Ishikawa (cell line): Measurements from ENCODE around the gene NDUFS1.

Experiments used
- CEBPB ChIP-seq: IDR thresholded peaks from 2 replicates; pipeline ENCODE4 v1.6.1; 2012
- CREB1 ChIP-seq: IDR thresholded peaks from 2 replicates; pipeline ENCODE4 v1.6.1; 2012; ENCODE audit warnings: low read depth
- EGR1 ChIP-seq: IDR thresholded peaks from 2 replicates; pipeline ENCODE4 v1.6.1; 2012
- EP300 ChIP-seq: IDR thresholded peaks from 2 replicates; pipeline ENCODE4 v1.6.1; 2012; ENCODE audit warnings: borderline replicate concordance
- FOXM1 ChIP-seq: IDR thresholded peaks from 2 replicates; pipeline ENCODE4 v1.6.1; 2012; ENCODE audit warnings: low read depth, borderline replicate concordance
- NFIC ChIP-seq: IDR thresholded peaks from 2 replicates; pipeline ENCODE4 v1.6.1; 2012
- RAD21 ChIP-seq: IDR thresholded peaks from 2 replicates; pipeline ENCODE4 v1.6.1; 2012; ENCODE audit warnings: low read depth
- TAF1 ChIP-seq: IDR thresholded peaks from 2 replicates; pipeline ENCODE4 v1.6.1; 2012; ENCODE audit warnings: low read depth, mild to moderate bottlenecking
- TCF12 ChIP-seq: IDR thresholded peaks from 2 replicates; pipeline ENCODE4 v1.6.1; 2012; ENCODE audit warnings: low read depth
- TEAD4 ChIP-seq: IDR thresholded peaks from 2 replicates; pipeline ENCODE4 v1.6.1; 2012
- YY1 ChIP-seq: IDR thresholded peaks from 2 replicates; pipeline ENCODE4 v1.6.1; 2012; ENCODE audit warnings: low read depth
- ZBTB7A ChIP-seq: IDR thresholded peaks from 2 replicates; pipeline ENCODE4 v1.6.1; 2012; ENCODE audit warnings: low read depth
- TF ChIP-seq, protein P1 (sequence below): IDR thresholded peaks from 2 replicates; pipeline ENCODE4 v1.6.1; 2012
- TF ChIP-seq, protein P2 (sequence below): IDR thresholded peaks from 2 replicates; pipeline ENCODE4 v1.6.1; 2012; ENCODE audit warnings: low read depth, mild to moderate bottlenecking
- TF ChIP-seq, protein P3 (sequence below): IDR thresholded peaks from 2 replicates; pipeline ENCODE4 v1.6.1; 2012

The NDUFS1 gene

DNA sequence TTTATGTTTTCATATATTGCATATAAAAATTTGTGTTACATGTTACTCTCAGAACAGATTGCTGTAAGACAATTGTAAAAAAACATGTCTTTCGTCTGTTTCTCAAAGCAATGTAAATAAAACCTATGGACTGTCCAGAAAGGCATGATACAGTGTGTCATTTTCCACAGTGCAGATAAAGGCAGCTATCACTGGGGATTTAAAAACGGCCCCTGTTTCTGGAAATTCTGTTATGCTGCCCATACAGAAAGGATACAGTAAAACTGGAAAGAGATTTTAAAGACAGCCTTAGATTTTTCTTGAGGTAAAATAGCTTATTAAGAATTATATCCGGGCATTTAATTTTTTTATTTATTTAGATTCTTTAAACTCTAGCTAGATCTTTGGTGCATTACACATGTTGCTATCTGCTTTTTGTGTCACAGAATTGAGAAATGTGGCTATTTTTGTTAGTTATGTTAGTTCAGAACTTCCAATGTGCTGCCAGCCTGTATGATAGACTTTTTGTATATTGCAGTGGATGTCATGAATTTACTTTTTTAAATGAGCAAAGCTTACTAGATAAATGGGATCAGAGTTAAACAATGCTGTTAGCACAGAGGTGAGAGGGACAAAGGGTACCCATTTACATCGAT is 72.4 kb downstream of the NDUFS1 start:
- TF ChIP-seq EGR1: no peak
- TF ChIP-seq TCF12: no peak
- TF ChIP-seq, protein P1, sequence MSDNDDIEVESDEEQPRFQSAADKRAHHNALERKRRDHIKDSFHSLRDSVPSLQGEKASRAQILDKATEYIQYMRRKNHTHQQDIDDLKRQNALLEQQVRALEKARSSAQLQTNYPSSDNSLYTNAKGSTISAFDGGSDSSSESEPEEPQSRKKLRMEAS: no peak
- TF ChIP-seq NFIC: no peak
- no peak for TF ChIP-seq RAD21
- no peak for TF ChIP-seq ZBTB7A
- TF ChIP-seq CEBPB: no peak
- TF ChIP-seq FOXM1: no peak
- no peak for TF ChIP-seq CREB1
- TF ChIP-seq, protein P2, sequence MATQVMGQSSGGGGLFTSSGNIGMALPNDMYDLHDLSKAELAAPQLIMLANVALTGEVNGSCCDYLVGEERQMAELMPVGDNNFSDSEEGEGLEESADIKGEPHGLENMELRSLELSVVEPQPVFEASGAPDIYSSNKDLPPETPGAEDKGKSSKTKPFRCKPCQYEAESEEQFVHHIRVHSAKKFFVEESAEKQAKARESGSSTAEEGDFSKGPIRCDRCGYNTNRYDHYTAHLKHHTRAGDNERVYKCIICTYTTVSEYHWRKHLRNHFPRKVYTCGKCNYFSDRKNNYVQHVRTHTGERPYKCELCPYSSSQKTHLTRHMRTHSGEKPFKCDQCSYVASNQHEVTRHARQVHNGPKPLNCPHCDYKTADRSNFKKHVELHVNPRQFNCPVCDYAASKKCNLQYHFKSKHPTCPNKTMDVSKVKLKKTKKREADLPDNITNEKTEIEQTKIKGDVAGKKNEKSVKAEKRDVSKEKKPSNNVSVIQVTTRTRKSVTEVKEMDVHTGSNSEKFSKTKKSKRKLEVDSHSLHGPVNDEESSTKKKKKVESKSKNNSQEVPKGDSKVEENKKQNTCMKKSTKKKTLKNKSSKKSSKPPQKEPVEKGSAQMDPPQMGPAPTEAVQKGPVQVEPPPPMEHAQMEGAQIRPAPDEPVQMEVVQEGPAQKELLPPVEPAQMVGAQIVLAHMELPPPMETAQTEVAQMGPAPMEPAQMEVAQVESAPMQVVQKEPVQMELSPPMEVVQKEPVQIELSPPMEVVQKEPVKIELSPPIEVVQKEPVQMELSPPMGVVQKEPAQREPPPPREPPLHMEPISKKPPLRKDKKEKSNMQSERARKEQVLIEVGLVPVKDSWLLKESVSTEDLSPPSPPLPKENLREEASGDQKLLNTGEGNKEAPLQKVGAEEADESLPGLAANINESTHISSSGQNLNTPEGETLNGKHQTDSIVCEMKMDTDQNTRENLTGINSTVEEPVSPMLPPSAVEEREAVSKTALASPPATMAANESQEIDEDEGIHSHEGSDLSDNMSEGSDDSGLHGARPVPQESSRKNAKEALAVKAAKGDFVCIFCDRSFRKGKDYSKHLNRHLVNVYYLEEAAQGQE: no peak
- no peak for TF ChIP-seq TAF1
- TF ChIP-seq, protein P3, sequence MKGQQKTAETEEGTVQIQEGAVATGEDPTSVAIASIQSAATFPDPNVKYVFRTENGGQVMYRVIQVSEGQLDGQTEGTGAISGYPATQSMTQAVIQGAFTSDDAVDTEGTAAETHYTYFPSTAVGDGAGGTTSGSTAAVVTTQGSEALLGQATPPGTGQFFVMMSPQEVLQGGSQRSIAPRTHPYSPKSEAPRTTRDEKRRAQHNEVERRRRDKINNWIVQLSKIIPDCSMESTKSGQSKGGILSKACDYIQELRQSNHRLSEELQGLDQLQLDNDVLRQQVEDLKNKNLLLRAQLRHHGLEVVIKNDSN: no peak
- no peak for TF ChIP-seq EP300
- TF ChIP-seq YY1: no peak
- TF ChIP-seq TEAD4: no peak

DNA sequence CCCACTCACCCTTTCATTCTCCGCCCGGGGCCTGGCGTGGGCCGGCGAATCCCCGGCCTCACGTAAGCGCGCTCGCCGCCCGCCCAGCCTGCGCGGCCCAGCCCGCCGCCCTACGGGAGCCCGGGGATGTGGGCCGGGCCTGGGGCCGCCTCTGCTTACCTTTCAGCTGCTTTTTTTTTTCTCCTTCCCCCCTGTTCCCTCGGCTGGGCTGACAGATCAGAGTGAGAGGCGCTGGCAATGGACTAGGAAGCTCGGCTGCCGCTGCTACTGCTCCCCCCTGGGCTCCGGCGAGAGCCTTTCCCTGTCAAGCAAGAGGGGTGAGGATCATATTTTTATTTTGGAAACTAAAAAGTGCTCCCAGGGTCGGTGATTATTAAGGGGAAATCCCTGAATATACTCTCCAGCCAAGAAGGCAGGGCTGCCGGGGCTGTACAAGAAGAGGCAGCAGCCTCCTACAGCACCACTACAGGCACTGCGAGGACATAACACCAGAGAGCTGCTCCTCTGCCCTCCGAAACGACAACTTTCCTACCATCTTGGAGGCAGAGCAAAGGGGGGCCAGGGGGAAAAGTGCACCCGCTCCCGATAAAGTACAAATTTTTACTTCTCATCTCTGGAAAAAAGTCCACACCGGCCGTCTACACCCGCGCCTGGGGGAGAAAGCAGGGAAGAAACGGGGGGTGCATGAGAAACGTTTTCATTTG is 73.3 kb downstream of the NDUFS1 start, which contains the start of gene INO80D:
Gene INO80D (minus strand): TSS at position 433 of the 704 bp plus-strand sequence. CDS start 23,158 bp downstream, outside the sequence.
- TF ChIP-seq, protein P2: peak; percentile 12; the same call in 1 of the 2 replicates
- TF ChIP-seq, protein P3: no peak
- TF ChIP-seq TAF1 (peak; percentile 83), TEAD4 (no peak), RAD21 (no peak), CREB1 (no peak; the same call in 1 of the 2 replicates), YY1 (peak; percentile 86), EP300 (no peak)

DNA sequence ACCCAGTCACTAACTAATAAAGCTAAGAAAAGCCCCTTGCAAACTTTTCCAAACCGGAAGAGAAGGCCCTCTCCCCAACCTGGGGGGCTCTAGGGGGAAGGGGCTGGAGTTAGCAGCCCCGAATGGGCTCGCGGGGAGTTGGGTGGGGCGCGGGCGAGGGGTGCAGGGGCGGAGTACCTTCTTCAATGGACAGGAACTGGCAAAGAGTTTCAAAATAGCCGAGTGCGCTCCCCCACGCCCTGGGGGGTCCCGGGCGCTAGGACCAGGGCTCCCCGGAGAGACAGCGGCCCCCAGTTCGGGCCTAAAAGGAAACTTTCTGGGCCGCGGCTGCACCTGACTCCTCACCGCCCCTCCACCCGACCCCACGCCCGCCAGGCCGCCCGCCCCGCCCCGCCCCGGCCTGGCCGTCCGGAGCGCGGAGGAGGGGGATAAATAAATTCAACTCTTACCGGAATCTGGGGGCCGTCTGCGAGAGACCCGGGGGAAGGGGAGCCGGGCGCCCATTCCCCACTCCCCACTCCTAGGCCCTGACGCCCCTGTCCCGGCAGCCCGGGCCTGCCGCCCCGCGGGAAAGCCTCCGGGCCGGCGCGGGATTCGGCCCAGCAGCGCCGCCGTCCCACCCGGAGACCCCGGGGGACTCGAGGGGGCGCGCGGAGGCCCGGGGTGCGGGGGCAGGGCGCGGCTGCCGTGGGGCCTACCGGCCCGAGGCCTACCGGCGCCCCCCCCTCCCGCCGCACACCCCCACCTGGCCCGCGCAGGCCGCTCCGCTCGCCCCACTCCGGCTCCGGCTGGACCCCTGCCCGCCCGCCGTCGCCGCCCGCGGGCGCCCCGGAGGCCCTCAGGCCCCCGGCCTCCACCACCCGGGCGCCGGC is 74.1 kb downstream of the NDUFS1 start:
- 0 out of 2 replicates have a peak, but pooled peaks have one; percentile 53 for TF ChIP-seq ZBTB7A
- TF ChIP-seq, protein P1: no peak
- no peak for TF ChIP-seq RAD21
- TF ChIP-seq, protein P2: no peak
- TF ChIP-seq TAF1: 0 out of 2 replicates have a peak, but pooled peaks have one; percentile 1
- TF ChIP-seq NFIC: no peak
- TF ChIP-seq FOXM1: no peak
